GDM1 (cell line): ENCODE results near the gene CYFIP1.

Source experiments
- DNase-seq: peaks from one replicate; lab custom pipeline; 2025; lab: John Stamatoyannopoulos, UW

Gene CYFIP1

GRCh38 chr15:22890296-22890695, 89.9 kb downstream of the CYFIP1 start:
- no peak for DNase-seq

- DNase-seq = no peak
These were observed 90.9 kb downstream of the CYFIP1 start for GRCh38 chr15:22889146-22889818.

- DNase-seq = no peak
These were observed 91.9 kb downstream of the CYFIP1 start for GRCh38 chr15:22888120-22888859.

- no peak for DNase-seq
These were observed 92.8 kb downstream of the CYFIP1 start for GRCh38 chr15:22887157-22887951.

- no peak for DNase-seq
These were observed 95.0 kb downstream of the CYFIP1 start for GRCh38 chr15:22885120-22885519.

- DNase-seq = no peak
These were observed 95.8 kb downstream of the CYFIP1 start for GRCh38 chr15:22884344-22884743.

- DNase-seq = no peak
These were observed 97.0 kb downstream of the CYFIP1 start for GRCh38 chr15:22883196-22883595.

GRCh38 chr15:22881739-22882440, 98.3 kb downstream of the CYFIP1 start:
- no peak for DNase-seq

GRCh38 chr15:22880981-22881738, 99.0 kb downstream of the CYFIP1 start:
- no peak for DNase-seq

GRCh38 chr15:22880068-22880980, 99.8 kb downstream of the CYFIP1 start:
- DNase-seq = no peak

GRCh38 chr15:22878103-22878502, 102.1 kb downstream of the CYFIP1 start:
- DNase-seq = no peak

- DNase-seq = no peak
These were observed 102.6 kb downstream of the CYFIP1 start for GRCh38 chr15:22877607-22878006.

GRCh38 chr15:22877117-22877516, 103.1 kb downstream of the CYFIP1 start:
- no peak for DNase-seq

- no peak for DNase-seq
These were observed 105.2 kb downstream of the CYFIP1 start for GRCh38 chr15:22874966-22875365.

- no peak for DNase-seq
These were observed 105.9 kb downstream of the CYFIP1 start for GRCh38 chr15:22874256-22874655.

- DNase-seq = no peak
These were observed 106.3 kb downstream of the CYFIP1 start for GRCh38 chr15:22873841-22874240.

- no peak for DNase-seq
These were observed 107.0 kb downstream of the CYFIP1 start for GRCh38 chr15:22872936-22873701.

GRCh38 chr15:22871481-22872086, 108.6 kb downstream of the CYFIP1 start:
- no peak for DNase-seq

- no peak for DNase-seq
These were observed 109.3 kb downstream of the CYFIP1 start for GRCh38 chr15:22870865-22871264.
